GM21825 (cell line): ENCODE data around the gene LHX5.

Experiments used
- ATAC-seq: cut with Tn5 transposase; IDR thresholded peaks from one replicate; pipeline ENCODE4 v1.9.1; 2021; ENCODE audit warnings: mild to moderate bottlenecking, moderate library complexity; ENCODE audit not compliant: unreplicated experiment

LHX5 gene

DNA sequence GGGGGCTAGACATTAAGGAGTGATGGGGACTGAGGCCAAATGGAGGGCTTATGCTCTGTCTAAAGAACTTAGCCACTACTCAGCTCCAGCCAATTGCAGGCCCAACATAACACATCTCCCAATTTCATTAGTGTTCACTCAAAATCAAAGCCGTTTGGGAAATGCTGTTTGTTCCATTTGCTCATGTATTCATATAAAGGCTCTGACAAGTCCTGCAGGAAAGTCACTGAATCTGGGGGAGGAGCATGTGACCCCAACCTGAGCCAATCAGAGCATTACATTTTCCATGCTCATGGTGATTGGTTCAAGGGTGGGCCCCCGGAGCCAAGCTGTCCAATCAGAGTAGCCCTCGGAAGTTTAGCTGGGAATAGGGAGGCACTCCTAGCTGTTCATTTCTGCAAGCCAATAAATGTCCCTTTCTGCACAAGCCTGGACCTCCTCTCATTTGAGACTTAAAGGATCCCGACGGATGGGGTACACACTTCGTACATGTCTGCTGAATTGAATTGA lies 28.6 kb downstream of the LHX5 start:
- ATAC-seq = no peak

DNA sequence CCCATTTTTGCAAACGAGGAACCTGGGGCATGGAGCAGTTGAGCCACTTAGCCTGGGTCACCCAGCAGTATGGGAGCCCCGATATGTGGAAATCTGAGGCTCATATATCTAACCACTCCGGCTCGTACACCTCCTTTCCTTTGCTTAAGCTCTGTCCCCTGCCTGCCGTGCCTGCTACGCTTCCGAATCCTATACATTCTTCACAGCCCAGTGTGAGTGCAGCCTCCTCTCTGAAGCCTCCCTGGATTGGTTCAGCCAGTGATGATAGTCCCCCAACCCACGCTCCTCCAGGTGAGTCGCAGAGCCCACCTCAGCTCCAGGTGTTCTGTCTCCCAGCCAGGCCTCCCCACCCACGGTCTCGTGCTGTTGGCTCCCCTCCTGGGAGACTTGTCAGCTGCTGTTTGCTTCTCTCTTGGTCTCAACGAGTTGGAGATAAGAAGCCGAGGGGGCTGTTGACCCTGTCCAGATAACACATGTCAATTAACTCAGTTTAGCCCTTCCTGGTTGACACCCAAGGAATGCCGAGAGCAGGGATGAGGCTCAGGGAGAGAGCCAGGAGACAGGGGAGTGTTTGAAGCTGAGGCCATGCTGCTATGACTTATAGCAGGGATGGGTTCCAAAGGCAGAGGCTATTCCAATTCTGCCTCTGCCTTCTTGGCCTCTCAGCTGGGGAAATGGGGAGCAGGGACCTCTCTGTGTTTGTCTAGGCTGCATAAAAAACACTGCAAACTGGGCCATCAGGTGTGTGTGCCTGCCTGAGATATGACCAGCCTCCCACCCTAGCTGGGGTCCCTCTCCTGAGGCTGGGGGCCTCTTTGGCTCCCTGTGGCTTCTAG lies 30.5 kb downstream of the LHX5 start:
- ATAC-seq = no peak

DNA sequence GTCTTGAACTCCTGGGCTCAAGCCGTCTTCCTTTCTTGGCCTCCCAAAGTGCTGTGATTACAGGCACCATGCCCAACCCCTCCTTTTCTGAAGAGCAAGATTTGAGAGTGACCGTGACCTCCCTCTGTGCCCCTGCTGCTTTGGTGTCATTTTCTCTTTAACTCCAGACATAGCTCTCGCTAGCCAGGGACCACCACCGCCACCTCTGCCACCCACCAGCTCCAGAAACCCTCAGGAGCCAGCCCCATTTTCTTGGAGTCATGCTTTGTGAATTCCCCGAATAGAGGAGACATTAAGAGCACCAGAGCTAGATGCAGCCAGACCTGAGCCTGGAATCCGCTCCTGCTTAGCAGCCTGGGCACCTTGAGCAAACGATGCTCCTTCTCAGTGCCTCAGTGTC lies 31.3 kb downstream of the LHX5 start:
- no peak for ATAC-seq

DNA sequence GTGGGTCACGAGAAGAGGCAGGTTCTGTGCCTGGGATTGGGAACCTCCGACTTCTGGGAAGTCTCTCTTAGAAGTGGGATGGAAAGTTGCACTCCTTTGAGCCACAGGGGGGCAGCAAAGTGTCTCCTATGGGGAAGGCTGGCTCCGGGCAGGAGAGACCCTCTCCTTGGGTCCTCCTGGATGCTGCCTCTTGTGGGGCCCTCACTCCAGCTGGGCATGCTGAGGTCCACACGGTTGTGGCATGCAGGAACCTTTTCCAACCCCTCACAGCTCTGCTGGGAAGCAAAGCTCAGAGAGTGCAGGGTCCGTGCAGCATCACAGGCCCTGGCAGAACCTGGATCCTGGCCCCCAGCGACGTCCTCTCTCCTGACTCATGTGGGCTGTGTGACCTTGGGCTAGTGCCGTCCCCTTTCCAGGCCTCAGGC lies 32.1 kb downstream of the LHX5 start:
- ATAC-seq = no peak

DNA sequence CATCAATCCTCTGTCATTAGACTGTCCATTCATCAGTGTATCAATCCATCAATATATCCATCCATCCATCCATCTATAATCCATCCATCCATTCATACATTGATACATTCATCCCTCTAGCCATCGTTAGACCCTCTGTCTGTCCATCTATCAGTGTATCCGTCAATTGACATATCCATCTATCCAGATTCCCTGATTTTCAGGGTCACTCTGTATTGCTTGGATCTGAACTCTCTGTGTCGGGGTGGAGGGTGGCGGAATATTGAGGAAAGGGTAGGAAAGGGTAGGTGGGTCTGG lies 32.4 kb downstream of the LHX5 start:
- ATAC-seq = no peak

DNA sequence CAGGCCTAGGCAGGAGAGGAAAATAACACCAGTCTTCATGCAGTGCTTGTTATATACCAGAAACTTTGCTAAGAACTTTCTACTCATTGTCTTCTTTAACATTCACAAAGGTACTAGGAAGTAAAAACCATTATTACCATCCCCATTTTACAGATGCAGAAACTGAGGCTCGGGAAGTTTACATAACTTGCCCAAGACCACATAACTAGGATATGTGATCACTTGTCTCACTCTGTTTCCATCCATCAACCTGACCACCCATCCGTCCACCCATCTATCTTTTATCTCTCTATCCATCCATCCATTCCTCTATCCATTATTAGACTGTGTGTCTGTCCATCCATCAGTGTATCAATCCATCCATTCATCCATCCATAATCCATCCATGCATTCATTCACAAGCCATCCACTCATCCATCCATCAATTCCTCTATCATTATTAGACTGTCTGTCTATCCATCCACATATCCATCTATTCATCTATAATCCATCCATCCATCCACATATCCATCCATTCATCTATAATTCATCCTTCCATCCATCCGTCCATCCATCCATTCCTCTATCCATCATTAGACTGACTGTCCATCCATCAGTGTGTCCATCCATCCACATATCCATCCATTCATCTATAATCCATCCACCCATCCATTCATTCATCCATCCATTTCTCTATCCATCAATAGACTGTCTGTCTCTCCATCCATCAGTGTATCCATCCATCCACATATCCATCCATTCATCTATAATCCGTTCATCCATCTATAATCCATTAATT lies 33.0 kb downstream of the LHX5 start:
- ATAC-seq = no peak

DNA sequence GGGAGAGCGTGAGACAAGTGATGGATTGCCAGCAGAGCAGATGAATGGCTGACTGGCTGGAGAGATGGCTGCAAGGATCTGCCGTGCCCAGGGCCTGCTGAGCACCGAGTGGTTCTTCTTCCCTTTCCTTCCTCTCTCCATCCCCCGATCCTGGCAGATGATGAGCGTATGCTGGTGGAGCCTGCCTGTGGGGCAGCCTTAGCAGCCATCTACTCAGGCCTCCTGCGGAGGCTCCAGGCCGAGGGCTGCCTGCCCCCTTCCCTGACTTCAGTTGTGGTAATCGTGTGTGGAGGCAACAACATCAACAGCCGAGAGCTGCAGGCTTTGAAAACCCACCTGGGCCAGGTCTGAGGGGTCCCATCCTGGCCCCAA lies 34.0 kb downstream of the LHX5 start:
- no peak for ATAC-seq

DNA sequence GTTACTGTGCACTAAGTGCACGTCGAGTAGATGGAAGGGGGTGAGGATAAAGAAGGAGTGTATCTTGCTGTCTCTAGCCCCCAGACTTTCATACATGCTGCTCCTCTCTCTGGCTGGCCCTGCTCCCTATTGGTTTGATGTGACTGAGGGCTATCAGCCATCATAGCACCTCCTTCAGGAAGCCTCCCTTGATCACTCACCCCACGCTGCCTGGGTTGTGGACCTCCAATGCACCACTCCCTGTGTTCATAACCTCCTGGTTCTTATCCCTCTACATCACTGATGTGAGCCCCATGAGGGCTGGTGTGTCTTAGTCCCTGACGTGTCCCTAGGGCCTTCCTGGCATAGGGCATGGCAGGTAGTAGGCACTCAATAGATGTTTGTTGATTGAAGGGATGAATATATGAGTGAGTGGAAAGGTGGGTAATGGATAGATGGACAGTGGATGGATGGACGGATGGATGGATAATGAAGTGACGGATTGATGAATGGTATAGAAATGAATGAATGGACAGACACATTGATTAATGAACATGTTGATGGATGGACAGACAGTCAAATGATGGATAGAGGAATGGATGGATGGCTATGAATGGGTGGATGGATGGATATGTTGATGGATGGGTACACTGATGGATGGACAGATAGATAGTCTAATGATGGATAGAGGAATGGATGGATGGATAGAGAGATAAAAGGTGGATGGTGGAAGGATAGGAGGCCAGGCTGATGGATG lies 34.5 kb downstream of the LHX5 start:
- no peak for ATAC-seq

DNA sequence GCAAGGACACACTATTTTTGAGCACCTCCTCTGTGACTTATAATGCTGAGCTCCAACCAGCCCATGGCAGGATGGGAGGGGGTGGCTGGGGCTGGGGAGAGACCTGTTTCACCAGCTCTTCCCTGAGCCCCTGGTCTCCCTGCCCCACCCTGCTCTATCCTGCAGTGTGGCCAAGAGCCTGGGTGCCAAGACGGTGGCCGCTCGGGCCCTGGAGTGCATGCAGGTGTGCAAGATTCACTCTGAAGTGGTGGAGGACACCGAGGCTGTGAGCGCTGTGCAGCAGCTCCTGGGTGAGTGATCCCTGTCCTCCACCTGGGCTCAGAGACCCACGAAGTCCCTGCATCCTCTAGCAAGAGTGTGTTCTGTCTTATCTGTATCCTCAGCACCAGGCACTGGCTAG lies 35.1 kb downstream of the LHX5 start:
- ATAC-seq = no peak

DNA sequence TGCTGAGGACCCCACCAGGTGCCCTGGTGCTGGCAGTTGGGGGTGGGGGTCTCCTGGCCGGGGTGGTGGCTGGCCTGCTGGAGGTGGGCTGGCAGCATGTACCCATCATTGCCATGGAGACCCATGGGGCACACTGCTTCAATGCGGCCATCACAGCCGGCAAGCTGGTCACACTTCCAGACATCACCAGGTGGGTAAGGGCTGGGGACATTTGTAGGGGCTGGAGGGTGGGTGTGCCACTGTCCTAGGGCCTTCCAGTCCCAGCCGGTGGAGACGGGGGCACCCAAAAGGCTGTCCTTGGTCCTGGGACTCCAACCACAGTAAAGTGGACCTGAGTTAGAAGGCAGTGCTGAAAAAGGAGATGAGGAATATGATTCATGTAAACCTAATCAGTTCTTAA lies 36.3 kb downstream of the LHX5 start:
- no peak for ATAC-seq

DNA sequence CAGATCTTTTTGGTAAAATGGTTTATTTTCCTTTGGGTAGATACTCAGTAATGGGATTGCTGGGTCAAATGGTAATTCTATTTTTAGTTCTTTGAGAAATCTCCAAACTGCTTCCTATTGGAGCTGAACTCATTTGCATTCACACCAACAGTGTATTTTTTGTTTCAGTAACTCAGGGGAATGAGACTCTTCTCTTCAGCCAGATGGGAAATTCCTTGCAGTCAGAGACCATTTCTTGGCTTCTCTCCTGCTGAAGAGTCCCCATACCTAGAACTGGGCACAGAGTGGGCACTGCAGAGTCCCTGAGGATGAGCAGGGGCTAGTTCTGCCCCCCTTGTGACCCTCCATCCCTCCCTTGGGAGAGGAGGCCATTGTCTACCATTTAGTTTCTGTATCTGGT lies 38.7 kb downstream of the LHX5 start:
- no peak for ATAC-seq

DNA sequence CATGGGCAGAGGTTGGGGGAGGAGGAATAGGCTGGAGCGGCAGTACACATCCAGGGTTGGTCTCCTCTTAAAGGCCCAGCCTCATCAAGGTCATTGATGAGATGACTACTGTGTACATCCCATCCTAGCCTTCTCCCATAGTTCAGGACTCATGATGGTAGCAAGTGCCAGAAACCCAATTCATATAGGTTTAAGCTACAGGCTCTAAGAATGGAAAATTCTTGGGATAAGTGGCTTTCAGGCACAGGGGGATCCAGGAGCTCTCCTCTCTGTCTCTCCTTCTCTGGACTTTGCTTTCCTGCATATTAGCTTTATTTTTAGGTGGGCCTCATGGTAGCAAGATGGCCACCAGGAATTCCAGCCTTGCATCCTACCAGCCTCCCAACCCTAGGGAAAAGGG lies 43.2 kb downstream of the LHX5 start:
- no peak for ATAC-seq

DNA sequence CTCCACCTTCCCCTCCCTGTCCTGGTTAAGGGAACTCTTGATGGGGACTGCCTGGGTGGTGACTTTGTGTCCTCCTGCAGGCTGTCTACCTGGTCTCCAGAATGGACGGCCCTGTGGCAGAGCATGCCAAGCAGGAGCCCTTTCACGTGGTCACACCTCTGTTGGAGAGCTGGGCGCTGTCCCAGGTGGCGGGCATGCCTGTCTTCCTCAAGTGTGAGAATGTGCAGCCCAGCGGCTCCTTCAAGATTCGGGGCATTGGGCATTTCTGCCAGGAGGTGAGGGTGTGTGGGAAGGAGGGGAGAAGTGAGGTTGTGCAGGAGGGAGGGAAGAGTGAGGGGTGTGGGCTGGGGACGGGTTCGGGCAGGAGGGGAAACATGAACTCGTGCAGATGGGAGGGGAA lies 43.8 kb downstream of the LHX5 start:
- no peak for ATAC-seq

DNA sequence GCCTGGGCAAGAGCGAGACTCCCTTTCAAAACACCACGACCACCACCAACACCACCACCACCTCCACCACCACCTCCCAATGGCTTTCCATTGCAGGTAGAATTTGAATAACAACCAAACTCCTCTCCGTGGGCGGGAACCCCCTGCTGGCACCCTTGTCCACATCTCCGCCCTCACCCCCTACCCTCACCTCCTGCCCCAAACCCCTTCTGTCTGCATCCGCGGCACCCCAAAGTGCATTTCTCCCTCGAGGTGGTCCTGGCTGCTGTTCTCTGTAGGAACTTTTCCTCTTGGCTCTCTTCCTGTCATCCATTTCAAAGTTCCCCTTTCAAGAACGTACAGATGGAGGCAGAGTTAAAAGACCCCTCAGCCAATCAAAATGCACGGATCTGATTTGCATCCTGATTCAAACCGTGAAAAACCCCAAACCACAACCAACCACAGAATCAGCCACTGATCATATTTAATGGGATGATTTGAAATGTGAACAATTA lies 45.7 kb downstream of the LHX5 start:
- ATAC-seq = no peak

DNA sequence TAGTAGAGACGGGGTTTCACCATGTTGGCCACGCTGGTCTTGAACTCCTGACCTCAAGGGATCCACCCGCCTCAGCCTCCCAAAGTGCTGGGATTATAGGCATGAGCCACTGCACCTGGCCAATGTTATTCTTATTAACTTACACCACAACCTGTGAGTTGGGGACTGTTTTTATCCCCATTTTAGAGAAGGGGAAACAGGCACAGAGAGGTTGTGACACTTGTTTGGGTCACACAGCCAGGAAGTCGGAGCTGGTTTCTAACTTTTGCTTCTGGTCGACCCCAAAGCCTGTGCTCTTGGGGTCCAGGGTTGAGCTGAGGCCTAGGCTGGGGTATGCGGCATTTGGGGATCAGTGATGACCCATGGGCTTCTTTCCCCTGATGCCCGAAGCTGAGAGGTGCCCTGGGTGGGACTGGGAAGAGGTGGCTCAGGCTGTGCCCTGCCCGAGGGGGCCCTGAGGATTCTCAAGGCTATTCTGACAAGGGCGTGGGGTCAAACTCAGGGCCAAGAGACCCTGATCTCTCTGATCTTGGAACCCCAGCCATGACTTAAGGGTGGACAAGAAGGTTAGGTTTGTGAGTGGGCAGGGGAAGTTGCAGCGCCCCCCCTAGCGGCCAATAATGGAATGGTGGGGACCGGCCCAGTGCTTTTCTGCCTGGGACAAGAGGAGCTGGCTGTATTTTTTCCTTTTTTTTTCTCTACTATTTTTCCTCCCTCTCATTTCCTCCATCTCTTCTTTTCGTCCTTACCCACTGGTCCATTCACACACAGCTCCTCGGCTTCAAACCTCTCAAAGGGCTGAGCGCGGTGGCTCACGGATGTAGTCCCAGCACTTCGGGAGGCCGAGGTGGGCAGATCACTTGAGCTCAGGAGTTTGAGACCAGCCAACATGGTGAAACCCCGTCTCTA lies 46.5 kb downstream of the LHX5 start:
- ATAC-seq = no peak

DNA sequence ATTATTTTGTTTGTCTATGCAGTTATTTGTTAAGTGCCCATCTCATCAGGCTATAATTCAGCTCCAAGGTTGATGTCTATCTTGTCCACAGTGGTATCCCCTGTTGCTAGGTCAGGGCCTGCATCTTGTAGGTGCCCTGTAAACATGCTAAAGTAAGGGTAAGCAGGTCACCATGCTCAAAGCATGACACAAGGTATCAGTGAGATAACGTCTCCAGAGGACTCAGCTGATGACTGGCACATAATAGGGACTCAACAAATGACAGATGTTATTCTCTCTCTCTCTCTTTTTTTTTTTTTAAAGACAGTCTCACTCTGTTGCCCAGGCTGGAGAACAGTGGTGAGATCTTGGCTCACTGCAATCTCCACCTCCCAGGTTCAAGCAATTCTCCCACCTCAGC lies 47.2 kb downstream of the LHX5 start:
- ATAC-seq = no peak

DNA sequence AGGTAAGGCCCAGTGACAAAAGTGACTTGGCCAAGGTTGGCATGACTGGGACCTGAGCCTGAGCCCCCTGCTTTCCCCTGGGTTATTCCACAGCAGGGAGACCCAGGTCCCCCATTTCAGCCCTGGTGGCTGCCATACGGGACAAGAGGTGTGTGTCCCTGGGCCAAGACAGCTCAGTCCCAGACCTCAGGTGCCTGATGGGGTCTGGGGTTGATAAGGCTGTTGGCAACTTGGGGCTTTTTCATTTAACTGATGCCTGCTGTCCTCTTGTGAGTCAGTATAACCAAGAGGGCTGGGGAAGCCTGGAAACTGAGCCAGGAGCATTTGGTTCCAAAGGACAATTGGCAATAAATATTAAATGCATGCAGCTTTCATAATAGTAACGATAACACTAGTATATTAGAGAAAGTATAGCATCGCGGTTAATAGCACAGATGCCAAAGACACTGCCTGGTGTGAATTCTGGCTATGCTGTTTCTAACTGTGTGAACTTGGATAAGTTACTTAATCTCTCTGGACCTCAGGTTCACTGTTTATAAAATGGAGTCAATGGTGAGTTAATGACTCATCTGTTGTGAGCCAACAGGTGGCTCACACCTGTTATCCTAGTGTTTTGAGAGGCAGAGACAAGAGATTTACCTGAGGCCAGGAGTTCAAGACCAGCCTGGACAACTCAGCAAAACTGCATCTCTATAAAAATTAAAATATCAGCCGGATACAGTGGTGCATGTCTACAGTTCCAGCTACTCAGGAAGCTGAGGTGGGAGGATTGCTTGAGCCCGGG lies 48.6 kb downstream of the LHX5 start:
- no peak for ATAC-seq

DNA sequence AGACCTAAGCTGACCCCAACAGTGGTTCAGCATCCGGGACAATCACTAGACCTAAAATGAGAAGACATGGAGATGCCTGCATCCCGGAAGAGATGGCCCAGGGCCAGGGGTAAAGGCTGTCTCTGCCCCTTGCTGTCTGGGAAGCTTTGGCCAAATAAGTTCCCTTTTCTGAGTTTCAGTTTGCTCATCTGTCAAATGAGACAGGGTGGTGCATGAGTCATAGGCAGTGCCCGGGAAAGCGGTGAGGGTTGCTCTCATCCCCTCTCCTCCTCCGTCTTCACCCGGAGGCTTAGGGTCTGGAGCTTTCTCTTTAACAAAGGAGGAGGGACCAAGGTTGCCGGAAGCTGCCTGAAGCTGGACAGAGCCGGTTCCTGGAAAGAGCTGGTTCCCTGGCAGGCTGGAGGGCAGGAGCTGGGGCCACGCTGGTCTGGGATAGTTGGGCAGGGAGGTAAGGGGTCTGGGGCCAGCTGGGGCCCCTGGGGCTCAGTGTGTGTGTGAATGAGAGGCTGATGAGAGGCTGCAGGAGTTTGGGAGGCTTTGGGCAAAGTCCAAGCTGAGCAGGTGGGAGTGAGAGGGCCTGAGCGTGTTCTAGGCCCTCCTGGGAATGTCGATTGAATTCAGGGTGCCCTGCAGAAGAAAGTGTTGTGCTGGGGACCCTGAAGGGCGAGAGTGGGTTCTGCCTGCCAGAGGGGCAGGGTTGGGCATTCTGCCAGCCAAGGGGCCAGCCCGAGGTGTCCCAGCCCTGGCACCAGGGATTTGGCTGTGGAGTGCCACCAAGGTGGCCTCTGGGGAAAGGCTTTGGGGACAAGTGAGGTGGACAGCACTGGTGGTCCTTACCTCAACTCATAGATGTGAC lies 49.4 kb downstream of the LHX5 start, which contains the start of gene SDSL:
TSS of gene SDSL (plus strand) at position 351 of the 856 bp plus-strand sequence. CDS start 5,603 bp downstream, outside the sequence.
- peak; percentile 90 for ATAC-seq
